ENCODE data around the gene TMEM126B.
"Not testable (repeated sequence)": the region's sequence is repeated elsewhere in the genome, so short reads cannot be mapped to it uniquely, and the experiment has no call there.

The TMEM126B gene

DNA sequence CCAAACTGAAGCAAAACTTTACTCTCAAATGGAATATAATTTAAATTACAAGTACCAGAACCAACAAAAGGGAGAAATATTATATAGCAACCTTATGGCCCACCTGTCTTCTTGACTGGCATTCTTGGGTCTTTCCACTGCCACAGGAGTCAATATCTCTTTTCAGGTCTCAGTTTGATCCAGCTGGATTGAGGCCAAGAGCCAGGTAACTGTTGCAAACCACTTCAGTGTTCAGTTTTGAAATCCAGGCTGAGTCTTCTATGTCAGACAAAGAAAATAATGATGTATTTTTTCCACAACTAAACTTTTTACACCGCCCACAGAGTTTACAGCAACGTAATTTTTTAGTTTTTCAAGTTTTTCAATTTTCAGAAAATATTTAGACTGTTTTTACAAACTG, 1.9 kb upstream of the TMEM126B start:
- H3K27ac Mint-ChIP-seq: peak overlapping the region; percentile 99
- H3K4me1 Mint-ChIP-seq (ENCODE audit: low read depth): peaks cover 41% of the 10 kb centered on the region
- no peaks in the 10 kb centered on the region for H3K27me3 Mint-ChIP-seq
- no peaks in the 10 kb centered on the region for H3K9me3 Mint-ChIP-seq
- H3K4me3 Mint-ChIP-seq: peak overlapping the region; percentile 89
- peaks cover 28% of the 10 kb centered on the region for H3K36me3 Mint-ChIP-seq (ENCODE audit: low read depth)
- DNase-seq: no peak

DNA sequence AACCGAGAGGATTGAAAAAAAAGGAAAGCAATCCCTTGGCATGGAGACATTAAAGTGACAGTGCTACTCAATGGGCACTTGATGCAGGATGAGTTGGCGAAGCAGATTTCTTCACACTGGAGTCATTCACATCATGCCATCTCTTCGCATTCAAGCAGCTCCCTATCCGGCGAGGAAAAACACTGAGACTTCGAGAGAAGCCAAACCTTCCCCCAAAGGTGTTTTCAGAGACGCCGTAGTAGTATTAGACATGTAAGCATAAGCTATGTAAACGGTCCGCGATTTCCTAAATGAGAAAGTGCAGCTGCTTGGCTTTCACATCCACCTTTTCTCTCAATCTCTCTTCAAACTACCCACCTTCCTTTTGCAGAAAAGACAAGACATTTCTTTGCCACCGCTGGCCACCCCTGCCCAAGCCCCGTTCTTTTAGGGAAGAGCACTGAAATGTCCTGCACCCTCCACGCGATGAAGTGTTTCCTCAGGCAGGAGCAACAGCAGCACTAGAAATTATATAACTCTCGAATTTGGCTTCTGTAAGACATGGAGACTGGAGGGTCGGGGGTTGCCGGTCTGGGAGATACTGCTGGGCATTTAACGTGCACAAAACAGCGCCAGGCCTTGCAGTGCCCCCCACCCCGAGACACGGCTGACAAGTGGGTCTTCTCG, 928 bp upstream of the TMEM126B start, which contains the start of gene DLG2:
DLG2 (minus strand) TSS at position 13 of the 666 bp plus-strand sequence.
- Mint-ChIP-seq H3K4me1 (ENCODE audit: low read depth) (peaks cover 42% of the 10 kb centered on the region), H3K4me3 (peak within 1 kb of the TSS; percentile 89), H3K27ac (peak within 1 kb of the TSS; percentile 99), H3K36me3 (ENCODE audit: low read depth) (peaks cover 36% of the 10 kb centered on the region), H3K27me3 (no peaks in the 10 kb centered on the region), H3K9me3 (no peaks in the 10 kb centered on the region)
- no peak for DNase-seq

DNA sequence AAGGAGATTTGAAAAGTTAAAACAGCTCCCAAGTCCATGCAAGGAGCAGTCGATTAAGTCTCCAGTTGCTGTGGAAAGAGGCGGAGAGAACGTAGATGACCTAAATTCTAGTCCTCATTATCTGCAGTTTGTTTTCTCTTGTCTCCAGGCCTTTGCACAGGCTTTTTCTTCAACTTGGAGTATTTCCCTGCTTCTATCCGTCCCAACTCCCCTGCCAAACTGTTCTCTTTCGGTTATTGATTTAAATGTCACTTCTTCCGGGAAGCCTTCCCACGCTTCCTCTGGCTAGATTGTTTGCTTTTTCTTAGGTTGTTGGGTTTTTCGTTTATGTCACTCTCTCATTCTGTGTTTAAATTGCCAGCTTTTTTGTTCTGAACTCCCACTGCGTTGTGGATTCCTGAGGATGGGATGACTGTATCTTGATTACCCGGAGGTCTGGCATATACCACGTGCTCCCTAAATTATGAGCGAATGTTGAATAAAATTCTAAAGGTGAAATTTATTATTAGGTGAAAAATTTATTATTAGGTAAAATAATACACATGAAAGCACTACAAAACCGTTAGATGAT, 463 bp downstream of the TMEM126B start:
- H3K9me3 Mint-ChIP-seq: no peaks in the 10 kb centered on the region
- peaks cover 43% of the 10 kb centered on the region for H3K4me1 Mint-ChIP-seq (ENCODE audit: low read depth)
- H3K4me3 Mint-ChIP-seq: peak overlapping the region; percentile 89
- no peaks in the 10 kb centered on the region for H3K27me3 Mint-ChIP-seq
- peaks cover 46% of the 10 kb centered on the region for H3K36me3 Mint-ChIP-seq (ENCODE audit: low read depth)
- H3K27ac Mint-ChIP-seq: peak overlapping the region; percentile 99
- no peak for DNase-seq

DNA sequence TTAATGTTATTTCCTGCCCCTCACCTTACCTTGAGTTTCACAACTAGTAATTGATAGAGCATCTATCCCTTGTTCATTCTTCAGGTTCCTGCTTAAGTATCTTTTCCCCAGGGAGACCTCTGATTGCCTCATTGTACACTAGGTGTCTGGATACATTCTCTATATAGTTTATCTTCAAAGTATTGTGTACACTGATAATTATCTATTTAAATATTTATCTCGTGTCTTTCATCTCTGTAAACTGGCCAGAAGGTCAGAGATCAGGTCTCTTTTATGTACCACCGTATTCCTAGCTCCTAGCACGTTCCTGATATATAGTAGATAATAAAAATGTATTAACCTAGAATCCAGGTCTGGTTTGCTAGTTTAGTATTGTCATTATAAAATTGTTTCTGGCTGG, 6.4 kb downstream of the TMEM126B start:
- no peak overlapping the region for H3K4me3 Mint-ChIP-seq
- H3K36me3 Mint-ChIP-seq (ENCODE audit: low read depth): peaks cover 82% of the 10 kb centered on the region
- DNase-seq: no peak
- no peaks in the 10 kb centered on the region for H3K9me3 Mint-ChIP-seq
- no peak overlapping the region for H3K27ac Mint-ChIP-seq
- peaks cover 17% of the 10 kb centered on the region for H3K4me1 Mint-ChIP-seq (ENCODE audit: low read depth)
- no peaks in the 10 kb centered on the region for H3K27me3 Mint-ChIP-seq

DNA sequence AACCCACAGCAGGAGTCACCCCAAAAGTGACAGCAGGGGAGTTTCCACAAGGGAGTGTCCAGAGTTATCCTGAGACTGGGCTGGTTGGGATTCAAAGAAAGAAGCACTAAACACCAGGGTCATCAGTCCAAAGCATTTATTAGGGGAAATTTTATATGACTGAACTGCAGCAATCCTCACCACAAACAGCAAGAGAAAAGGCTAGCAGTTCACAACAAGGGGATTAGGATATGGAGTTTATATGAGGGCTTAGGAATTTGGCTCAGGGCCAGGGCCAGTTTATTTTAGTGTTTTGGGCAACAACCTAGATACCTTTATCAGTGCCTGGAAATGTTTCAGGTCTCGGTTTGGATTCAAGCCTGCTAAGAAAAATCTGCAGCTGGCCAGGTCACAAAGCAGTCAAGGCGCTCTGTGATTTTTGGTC, 14.8 kb downstream of the TMEM126B start:
- Mint-ChIP-seq H3K9me3 (no peaks in the 10 kb centered on the region), H3K27ac (no peak overlapping the region), H3K27me3 (peaks cover 18% of the 10 kb centered on the region), H3K4me1 (ENCODE audit: low read depth) (peaks cover 5% of the 10 kb centered on the region), H3K36me3 (ENCODE audit: low read depth) (peaks cover 18% of the 10 kb centered on the region), H3K4me3 (no peak overlapping the region)
- no peak for DNase-seq

DNA sequence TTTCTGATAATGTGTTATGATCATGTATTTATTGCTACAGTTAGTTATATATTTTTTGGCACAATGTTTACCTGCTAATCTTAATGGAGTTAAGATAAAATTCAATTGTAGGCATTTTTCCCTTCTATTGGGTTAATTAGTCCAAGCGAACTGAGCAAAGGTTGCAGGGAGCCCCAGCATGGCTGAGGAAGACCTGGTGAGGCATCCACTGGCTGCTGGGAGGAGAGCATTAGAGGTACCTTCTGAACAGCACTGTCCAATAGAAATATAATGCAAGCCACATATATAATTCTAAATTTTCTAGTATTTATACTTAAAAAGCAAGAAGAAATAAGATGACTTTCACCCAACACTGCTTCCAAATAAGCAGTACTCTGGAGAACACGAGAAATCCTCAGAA, 18.7 kb downstream of the TMEM126B start:
- peaks cover 31% of the 10 kb centered on the region for H3K36me3 Mint-ChIP-seq (ENCODE audit: low read depth)
- H3K4me3 Mint-ChIP-seq: peak overlapping the region; percentile 89
- DNase-seq: no peak
- H3K27ac Mint-ChIP-seq: peak overlapping the region; percentile 93
- H3K9me3 Mint-ChIP-seq: no peaks in the 10 kb centered on the region
- peaks cover 18% of the 10 kb centered on the region for H3K27me3 Mint-ChIP-seq
- H3K4me1 Mint-ChIP-seq (ENCODE audit: low read depth): peaks cover 28% of the 10 kb centered on the region

DNA sequence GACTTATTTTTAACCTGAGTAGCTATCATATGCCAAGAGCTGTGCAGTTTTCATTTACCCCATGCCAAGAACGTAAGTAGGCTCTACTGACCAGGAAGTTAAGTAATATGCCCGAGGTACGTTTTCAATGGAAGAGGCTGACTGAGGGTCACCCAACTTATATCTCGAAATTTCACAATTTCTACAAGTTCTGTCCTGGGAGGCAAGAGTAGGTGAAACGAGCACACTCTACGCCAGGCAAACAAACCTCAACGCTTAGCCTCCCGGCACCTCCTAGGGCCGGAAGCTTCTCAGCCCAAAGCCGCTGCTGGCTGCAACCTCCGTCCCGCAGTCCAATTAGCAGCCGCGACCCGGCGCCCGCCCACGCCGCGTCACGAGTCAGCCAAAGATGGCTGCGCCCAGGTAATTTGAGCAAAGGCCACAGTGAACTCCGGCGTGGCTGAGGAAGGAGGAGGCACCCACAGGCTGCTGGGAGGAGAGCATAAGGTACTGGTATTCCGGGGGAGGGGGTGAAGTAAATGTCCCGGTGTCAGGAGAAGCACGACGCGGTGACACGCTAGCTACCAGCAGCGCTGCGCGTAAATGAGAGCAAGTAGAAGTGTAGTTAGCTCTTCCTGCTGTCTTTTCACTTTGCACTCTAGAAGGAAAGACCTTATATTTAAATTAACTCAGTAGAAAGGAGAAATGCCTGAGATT, 19.4 kb downstream of the TMEM126B start, which contains the start of gene TMEM126A:
TMEM126A (plus strand) TSS at position 364 of the 696 bp plus-strand sequence. CDS start 2,289 bp downstream, outside the sequence.
- Mint-ChIP-seq H3K27ac (peak within 1 kb of the TSS; percentile 93), H3K27me3 (peaks cover 13% of the 10 kb centered on the region), H3K9me3 (no peaks in the 10 kb centered on the region), H3K36me3 (ENCODE audit: low read depth) (peaks cover 36% of the 10 kb centered on the region), H3K4me1 (ENCODE audit: low read depth) (peaks cover 31% of the 10 kb centered on the region), H3K4me3 (peak within 1 kb of the TSS; percentile 89)
- peak; percentile 92 for DNase-seq

DNA sequence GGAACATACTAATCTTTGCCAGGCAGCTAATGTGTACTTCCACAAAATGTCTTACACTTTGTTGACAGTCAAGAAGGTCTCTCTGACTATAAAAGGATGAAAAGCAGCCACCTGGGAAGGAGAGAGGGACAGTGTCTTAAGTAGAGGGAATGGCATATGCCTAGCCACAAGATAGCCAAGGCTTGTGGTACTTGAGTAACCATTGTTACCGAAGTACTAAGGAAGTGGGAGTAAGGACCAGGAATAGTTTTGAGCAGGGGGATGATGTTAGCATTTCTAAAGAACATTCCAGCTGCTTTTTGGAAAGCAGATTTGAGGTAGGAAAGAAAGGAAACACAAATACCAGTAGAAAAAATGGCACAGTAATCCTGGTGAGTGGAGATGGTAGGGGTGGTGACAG, 22.7 kb downstream of the TMEM126B start:
- Mint-ChIP-seq H3K4me3 (no peak overlapping the region), H3K27ac (peak overlapping the region; percentile 72), H3K27me3 (no peaks in the 10 kb centered on the region), H3K9me3 (no peaks in the 10 kb centered on the region), H3K4me1 (ENCODE audit: low read depth) (peaks cover 47% of the 10 kb centered on the region), H3K36me3 (ENCODE audit: low read depth) (peaks cover 61% of the 10 kb centered on the region)
- no peak for DNase-seq

DNA sequence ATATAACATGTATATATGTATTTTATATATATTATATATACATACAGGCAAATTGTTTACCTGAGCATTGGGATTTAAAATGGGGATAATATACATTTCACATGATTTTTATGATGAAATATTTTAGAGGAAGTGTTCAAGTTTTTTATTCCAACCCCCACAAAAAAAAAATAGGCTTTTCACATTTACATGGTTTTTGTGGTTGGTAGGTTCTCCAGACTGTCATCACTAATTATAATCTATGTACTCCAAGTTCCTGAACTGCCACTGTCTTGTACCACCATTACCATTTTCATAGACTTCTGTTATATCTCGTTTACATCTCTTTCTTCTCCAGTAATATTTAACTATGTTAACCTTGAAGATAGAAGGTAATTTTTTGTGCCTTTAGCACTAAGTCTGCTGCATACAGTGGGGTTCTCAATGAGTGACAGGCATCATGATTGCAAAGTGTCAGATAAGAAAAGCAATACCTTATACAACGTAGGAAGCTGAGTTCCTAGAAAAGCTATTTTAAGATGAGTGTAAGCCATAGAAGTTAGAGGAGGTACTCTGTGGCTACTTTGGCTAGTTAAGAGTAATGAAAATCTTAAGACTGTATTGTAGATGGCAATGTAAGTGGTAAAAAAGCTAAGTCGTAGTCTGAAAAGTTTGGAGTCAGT, 24.5 kb downstream of the TMEM126B start:
- peaks cover 57% of the 10 kb centered on the region for H3K4me1 Mint-ChIP-seq (ENCODE audit: low read depth)
- H3K27ac Mint-ChIP-seq: peak overlapping the region; percentile 82
- H3K27me3 Mint-ChIP-seq: no peaks in the 10 kb centered on the region
- no peak overlapping the region for H3K4me3 Mint-ChIP-seq
- peaks cover 73% of the 10 kb centered on the region for H3K36me3 Mint-ChIP-seq (ENCODE audit: low read depth)
- H3K9me3 Mint-ChIP-seq: no peaks in the 10 kb centered on the region
- no peak for DNase-seq

DNA sequence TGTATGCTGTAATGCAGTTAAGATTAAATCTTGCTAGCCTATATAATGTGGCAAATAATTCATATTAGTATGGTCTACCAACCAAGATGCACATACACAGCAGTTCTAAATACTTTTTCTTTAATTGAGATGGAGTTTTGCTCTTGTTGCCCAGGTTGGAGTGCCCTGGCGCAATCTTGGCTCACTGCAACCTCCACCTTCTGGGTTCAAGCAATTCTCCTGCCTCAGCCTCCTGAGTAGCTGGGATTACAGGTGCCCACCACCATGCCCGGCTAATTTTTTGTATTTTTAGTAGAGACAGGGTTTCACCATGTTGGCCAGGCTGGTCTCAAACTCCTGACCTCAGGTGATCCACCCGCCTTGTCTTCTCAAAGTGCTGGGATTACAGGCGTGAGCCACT, 25.9 kb downstream of the TMEM126B start:
- not testable (repeated sequence) for H3K27me3 Mint-ChIP-seq, H3K9me3 Mint-ChIP-seq, H3K4me3 Mint-ChIP-seq, DNase-seq, H3K27ac Mint-ChIP-seq
- Mint-ChIP-seq H3K36me3 (ENCODE audit: low read depth) (peaks cover 84% of the 10 kb centered on the region), H3K4me1 (ENCODE audit: low read depth) (peaks cover 60% of the 10 kb centered on the region)

DNA sequence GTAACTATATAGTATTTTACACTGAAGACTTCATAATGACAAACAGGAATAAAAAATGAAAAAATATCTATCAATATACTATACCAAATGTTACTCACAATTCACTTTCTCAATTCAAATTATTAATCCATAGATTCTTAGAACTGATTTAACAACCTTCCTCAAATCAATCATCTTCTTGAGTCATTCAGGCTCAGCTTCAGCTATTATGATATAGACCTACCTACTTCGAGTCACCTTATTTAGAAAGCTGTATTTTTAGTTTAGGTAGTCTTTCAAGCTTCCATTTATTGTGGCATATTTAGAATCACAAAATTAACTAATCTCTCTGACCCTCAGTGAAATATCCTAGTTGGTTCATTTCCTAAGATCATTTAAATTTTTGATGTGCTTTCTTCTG, 28.4 kb downstream of the TMEM126B start:
- no peaks in the 10 kb centered on the region for H3K9me3 Mint-ChIP-seq
- DNase-seq: no peak
- no peaks in the 10 kb centered on the region for H3K27me3 Mint-ChIP-seq
- H3K4me1 Mint-ChIP-seq (ENCODE audit: low read depth): peaks cover 70% of the 10 kb centered on the region
- peak overlapping the region; percentile 62 for H3K27ac Mint-ChIP-seq
- no peak overlapping the region for H3K4me3 Mint-ChIP-seq
- peaks cover 90% of the 10 kb centered on the region for H3K36me3 Mint-ChIP-seq (ENCODE audit: low read depth)

DNA sequence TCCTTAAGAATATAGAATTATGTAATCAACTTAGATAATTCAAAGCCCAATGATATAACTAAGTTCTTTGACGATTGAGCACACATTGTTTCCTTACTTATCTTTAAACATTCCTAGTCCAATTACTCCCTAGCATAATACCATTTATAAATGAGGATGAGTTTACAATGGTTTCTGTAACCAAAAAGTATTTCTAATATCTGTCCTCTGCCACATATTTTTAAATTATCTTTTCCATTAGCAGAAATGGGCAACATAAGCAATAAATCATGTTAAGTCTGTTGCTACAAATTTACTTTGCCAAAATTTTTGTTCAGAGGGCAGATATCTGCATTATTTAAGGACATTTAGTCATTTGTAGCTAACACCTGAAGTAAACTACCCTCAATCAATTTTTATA, 29.8 kb downstream of the TMEM126B start:
- Mint-ChIP-seq H3K27me3 (no peaks in the 10 kb centered on the region), H3K9me3 (no peaks in the 10 kb centered on the region), H3K4me3 (no peak overlapping the region), H3K4me1 (ENCODE audit: low read depth) (peaks cover 63% of the 10 kb centered on the region), H3K27ac (peak overlapping the region; percentile 33), H3K36me3 (ENCODE audit: low read depth) (peaks cover 91% of the 10 kb centered on the region)
- DNase-seq: no peak

DNA sequence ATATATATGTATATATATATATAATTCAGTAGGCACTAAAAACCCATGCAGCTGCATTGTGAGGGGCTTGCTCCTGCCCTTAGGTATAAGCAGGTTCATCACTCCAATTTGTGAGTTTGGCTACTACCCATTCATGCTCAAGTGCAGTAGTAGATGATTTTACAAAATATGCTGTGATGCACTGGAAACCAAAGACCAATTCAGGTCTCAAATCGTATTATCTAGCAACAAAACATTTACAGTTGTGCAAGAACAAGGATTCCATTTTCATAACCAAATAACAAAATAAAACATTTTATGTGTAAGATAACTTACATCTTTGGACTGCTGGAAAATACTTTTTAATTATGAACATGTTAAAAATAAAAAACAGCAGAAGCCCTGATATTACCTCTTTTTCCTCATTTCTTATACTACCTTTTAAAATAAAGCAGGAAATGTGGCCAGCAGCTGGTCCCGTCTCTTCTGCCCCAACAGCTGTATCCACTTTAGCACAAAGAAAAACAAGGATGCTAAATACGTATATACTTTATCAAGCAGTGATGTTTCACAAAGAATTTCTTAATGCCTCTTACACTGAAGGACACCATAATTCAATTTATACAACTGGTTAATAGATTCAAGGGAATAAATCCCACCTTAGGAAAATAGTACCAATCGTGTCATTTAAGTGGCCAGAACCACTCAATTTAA, 33.7 kb downstream of the TMEM126B start:
- Mint-ChIP-seq H3K4me1 (ENCODE audit: low read depth) (peaks cover 53% of the 10 kb centered on the region), H3K36me3 (ENCODE audit: low read depth) (peaks cover 74% of the 10 kb centered on the region)

More for the DNA sequence above, 33.7 kb downstream of the TMEM126B start:
- Mint-ChIP-seq H3K9me3 (no peaks in the 10 kb centered on the region), H3K4me3 (peak overlapping the region; percentile 99), H3K27ac (peak overlapping the region; percentile 55), H3K27me3 (no peaks in the 10 kb centered on the region)
- no peak for DNase-seq

Data from activated T-cell treated with anti-CD3 and anti-CD28 coated beads, Interleukin-2, amount 50 U/mL, for 24 hours (primary cell).